ENCODE measurements around the gene RNF220.

DNA sequence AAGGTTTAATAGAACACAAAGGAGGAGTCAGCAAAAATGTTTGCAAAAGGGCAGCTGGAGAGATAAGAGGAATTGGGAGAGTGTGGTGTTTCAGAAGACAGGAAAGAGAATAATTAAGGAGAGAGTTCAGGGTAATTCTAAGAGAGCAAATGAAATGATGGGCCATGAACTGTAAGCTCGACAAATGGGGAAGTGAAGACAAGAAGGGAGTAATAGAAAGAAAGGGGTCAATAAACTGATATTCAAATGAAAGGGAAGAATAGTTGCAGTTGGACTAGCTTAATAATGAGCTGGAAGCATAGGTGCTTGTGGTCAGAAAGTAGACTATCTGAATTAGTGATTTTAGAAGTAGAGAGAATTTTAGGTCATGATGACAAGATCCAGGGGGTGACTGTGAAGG lies 15.6 kb upstream of the RNF220 start:
- no peak for TF ChIP-seq POLR2AphosphoS5 (IDR thresholded peaks at IDR 0.05)
- TF ChIP-seq, protein P1, sequence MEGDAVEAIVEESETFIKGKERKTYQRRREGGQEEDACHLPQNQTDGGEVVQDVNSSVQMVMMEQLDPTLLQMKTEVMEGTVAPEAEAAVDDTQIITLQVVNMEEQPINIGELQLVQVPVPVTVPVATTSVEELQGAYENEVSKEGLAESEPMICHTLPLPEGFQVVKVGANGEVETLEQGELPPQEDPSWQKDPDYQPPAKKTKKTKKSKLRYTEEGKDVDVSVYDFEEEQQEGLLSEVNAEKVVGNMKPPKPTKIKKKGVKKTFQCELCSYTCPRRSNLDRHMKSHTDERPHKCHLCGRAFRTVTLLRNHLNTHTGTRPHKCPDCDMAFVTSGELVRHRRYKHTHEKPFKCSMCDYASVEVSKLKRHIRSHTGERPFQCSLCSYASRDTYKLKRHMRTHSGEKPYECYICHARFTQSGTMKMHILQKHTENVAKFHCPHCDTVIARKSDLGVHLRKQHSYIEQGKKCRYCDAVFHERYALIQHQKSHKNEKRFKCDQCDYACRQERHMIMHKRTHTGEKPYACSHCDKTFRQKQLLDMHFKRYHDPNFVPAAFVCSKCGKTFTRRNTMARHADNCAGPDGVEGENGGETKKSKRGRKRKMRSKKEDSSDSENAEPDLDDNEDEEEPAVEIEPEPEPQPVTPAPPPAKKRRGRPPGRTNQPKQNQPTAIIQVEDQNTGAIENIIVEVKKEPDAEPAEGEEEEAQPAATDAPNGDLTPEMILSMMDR (IDR thresholded peaks at IDR 0.05; ENCODE audit: poor library complexity, severe bottlenecking): no peak
- no peak for TF ChIP-seq MXI1 (conservative IDR thresholded peaks at IDR 0.05; ENCODE audit: poor library complexity, severe bottlenecking)
- no peak for TF ChIP-seq EP300 (conservative IDR thresholded peaks at IDR 0.05; ENCODE audit: poor library complexity, severe bottlenecking)
- no peak for TF ChIP-seq RAD21 (conservative IDR thresholded peaks at IDR 0.05)
- TF ChIP-seq TAF1 (IDR thresholded peaks at IDR 0.05; ENCODE audit: low read depth): no peak
- TF ChIP-seq SMC3 (conservative IDR thresholded peaks at IDR 0.05; ENCODE audit: poor library complexity): no peak
- TF ChIP-seq, protein P2, sequence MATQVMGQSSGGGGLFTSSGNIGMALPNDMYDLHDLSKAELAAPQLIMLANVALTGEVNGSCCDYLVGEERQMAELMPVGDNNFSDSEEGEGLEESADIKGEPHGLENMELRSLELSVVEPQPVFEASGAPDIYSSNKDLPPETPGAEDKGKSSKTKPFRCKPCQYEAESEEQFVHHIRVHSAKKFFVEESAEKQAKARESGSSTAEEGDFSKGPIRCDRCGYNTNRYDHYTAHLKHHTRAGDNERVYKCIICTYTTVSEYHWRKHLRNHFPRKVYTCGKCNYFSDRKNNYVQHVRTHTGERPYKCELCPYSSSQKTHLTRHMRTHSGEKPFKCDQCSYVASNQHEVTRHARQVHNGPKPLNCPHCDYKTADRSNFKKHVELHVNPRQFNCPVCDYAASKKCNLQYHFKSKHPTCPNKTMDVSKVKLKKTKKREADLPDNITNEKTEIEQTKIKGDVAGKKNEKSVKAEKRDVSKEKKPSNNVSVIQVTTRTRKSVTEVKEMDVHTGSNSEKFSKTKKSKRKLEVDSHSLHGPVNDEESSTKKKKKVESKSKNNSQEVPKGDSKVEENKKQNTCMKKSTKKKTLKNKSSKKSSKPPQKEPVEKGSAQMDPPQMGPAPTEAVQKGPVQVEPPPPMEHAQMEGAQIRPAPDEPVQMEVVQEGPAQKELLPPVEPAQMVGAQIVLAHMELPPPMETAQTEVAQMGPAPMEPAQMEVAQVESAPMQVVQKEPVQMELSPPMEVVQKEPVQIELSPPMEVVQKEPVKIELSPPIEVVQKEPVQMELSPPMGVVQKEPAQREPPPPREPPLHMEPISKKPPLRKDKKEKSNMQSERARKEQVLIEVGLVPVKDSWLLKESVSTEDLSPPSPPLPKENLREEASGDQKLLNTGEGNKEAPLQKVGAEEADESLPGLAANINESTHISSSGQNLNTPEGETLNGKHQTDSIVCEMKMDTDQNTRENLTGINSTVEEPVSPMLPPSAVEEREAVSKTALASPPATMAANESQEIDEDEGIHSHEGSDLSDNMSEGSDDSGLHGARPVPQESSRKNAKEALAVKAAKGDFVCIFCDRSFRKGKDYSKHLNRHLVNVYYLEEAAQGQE (IDR thresholded peaks at IDR 0.05; ENCODE audit: borderline replicate concordance): no peak
